WTC11 (cell line): ENCODE results near the gene DPP7. TPM values are rescaled to one million over a fixed set of nuclear protein-coding genes. Genes with fewer than 3 reads are reported as not detected.
"Not testable (repeated sequence)": the region's sequence is repeated elsewhere in the genome, so short reads cannot be mapped to it uniquely, and the experiment has no call there.

Experiments
- ATAC-seq: fragments of 200-7000 bp; cut with Tn5 transposase; 2 replicates; pipeline ENCODE4 v1.10.0; 2021; ENCODE audit warnings: mild to moderate bottlenecking, moderate library complexity
- CTCF ChIA-PET: fragments of 300-600 bp; sonication (Branson Sonifier 250); formaldehyde crosslinking; loops from one replicate; lab custom pipeline; 2021; ENCODE audit warnings: antibody characterized with exemption; lab: Charles Lee
- POLR2A ChIA-PET: fragments of 350-600 bp; sonication (Branson Sonifier 250); formaldehyde crosslinking; loops from one replicate; lab custom pipeline; 2021; ENCODE audit warnings: antibody characterized with exemption; lab: Charles Lee
- DNase-seq: peaks from one replicate; pipeline ENCODE4 v3.0.0; 2021; ENCODE audit warnings: low spot score
- H3K27ac Mint-ChIP-seq: 2 replicates; pipeline ENCODE4 v1.8.0; 2021; ENCODE audit warnings: mixed read lengths
- H3K27me3 Mint-ChIP-seq: 2 replicates; pipeline ENCODE4 v1.8.0; 2021; ENCODE audit warnings: low read depth, mild to moderate bottlenecking, moderate library complexity, mixed read lengths
- H3K36me3 Mint-ChIP-seq: 2 replicates; pipeline ENCODE4 v1.8.0; 2021; ENCODE audit warnings: mixed read lengths
- H3K4me1 Mint-ChIP-seq: 2 replicates; pipeline ENCODE4 v1.8.0; 2022; ENCODE audit warnings: mixed read lengths
- H3K4me3 Mint-ChIP-seq: 2 replicates; pipeline ENCODE4 v1.8.0; 2021; ENCODE audit warnings: mild to moderate bottlenecking, moderate library complexity, mixed read lengths
- H3K9me3 Mint-ChIP-seq: 2 replicates; pipeline ENCODE4 v1.8.0; 2021; ENCODE audit warnings: mixed read lengths
- FOXP1 ChIP-seq: sonication (generic); formaldehyde crosslinking; IDR thresholded peaks from 2 replicates; pipeline ENCODE4 v1.8.0; 2022; ENCODE audit warnings: missing genetic modification reagents, mild to moderate bottlenecking, moderate library complexity, borderline replicate concordance
- HMGA2 ChIP-seq: fragments of 250-450 bp; sonication (Bioruptor Pico); IDR thresholded peaks from 2 replicates; pipeline ENCODE4 v1.4.0; 2021; ENCODE audit warnings: mild to moderate bottlenecking, moderate library complexity
- IRF2 ChIP-seq: sonication (generic); formaldehyde crosslinking; IDR thresholded peaks from 2 replicates; pipeline ENCODE4 v1.8.0; 2022; ENCODE audit warnings: low read depth, missing genetic modification reagents, borderline replicate concordance
- JUN ChIP-seq: sonication (generic); formaldehyde crosslinking; IDR thresholded peaks from 2 replicates; pipeline ENCODE4 v1.8.0; 2023; ENCODE audit warnings: mild to moderate bottlenecking, missing genetic modification reagents
- NFYB ChIP-seq: sonication (generic); formaldehyde crosslinking; conservative IDR thresholded peaks from 2 replicates; pipeline ENCODE4 v1.8.0; 2022; ENCODE audit warnings: low read depth, missing genetic modification reagents
- ZNF138 ChIP-seq: sonication (generic); formaldehyde crosslinking; conservative IDR thresholded peaks from 2 replicates; pipeline ENCODE4 v1.8.1; 2022; ENCODE audit warnings: mild to moderate bottlenecking, moderate library complexity, missing genetic modification reagents
- ZNF423 ChIP-seq: fragments of 250-450 bp; sonication (Bioruptor Pico); IDR thresholded peaks from 2 replicates; pipeline ENCODE4 v2.1.2; 2022; ENCODE audit warnings: mild to moderate bottlenecking, moderate library complexity
- ZNF671 ChIP-seq: fragments of 250-450 bp; sonication (Bioruptor Pico); IDR thresholded peaks from 2 replicates; pipeline ENCODE4 v1.8.0; 2021; ENCODE audit warnings: mild to moderate bottlenecking
- total RNA-seq: library from RNA; stranded (reverse); gene quantifications from 3 replicates; pipeline ENCODE4 v1.2.3, GENCODE V29; 2021
- TF ChIP-seq, protein P1 (sequence below): sonication (generic); formaldehyde crosslinking; conservative IDR thresholded peaks from 2 replicates; pipeline ENCODE4 v1.8.1; 2023; ENCODE audit warnings: mild to moderate bottlenecking, low read depth, missing genetic modification reagents, moderate library complexity
- TF ChIP-seq, protein P2 (sequence below): sonication (generic); formaldehyde crosslinking; IDR thresholded peaks from 2 replicates; pipeline ENCODE4 v1.8.0; 2022; ENCODE audit warnings: mild to moderate bottlenecking, missing genetic modification reagents
- TF ChIP-seq, protein P3 (sequence below): fragments of 250-450 bp; sonication (Bioruptor Pico); IDR thresholded peaks from 2 replicates; pipeline ENCODE4 v1.9.0; 2021; ENCODE audit warnings: mild to moderate bottlenecking, borderline replicate concordance

Gene DPP7
- total RNA-seq, 1 experiment from 2014 or later: 38.9 TPM

DNA sequence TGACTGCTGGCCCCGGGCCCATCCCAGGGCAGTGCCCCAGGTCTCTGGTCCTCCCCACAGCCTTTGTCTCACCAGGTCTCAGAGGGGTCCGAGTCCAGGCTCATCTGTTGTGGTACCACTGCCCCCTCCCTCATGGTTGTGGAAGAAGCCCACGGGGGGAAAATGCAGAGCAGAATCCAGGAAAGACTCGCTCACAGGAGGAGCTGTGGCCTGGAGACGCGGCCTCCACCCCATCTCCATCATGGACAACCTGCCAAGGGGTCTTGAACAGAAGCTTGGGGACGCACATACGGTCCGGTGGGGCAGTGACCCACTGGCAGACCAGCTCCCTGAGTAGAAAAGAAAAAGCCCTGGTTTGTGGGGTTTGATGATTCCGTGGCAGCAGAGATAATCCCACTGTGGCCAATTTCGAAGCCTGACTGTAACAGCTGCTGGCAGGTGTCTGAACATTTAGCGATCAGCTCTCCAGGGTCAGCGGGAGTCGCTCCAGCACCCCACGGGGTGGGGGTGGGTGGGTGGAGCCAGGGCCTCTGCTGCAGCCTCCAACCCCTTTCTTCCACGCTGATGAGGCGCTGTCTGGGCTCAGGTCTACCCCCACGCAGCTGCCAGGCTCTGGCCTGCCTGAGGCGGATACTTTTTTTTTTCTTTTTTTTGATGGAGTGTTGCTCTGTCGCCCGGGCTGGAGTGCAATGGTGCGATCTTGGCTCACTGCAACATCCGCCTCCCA is 22.5 kb upstream of the DPP7 start:
- TF ChIP-seq JUN (CRISPR knock-in tag) (no peak), IRF2 (CRISPR knock-in tag) (no peak), ZNF423 (no peak), HMGA2 (no peak), ZNF671 (CRISPR knock-in tag) (no peak), ZNF138 (CRISPR knock-in tag) (no peak)
- TF ChIP-seq, protein P1, sequence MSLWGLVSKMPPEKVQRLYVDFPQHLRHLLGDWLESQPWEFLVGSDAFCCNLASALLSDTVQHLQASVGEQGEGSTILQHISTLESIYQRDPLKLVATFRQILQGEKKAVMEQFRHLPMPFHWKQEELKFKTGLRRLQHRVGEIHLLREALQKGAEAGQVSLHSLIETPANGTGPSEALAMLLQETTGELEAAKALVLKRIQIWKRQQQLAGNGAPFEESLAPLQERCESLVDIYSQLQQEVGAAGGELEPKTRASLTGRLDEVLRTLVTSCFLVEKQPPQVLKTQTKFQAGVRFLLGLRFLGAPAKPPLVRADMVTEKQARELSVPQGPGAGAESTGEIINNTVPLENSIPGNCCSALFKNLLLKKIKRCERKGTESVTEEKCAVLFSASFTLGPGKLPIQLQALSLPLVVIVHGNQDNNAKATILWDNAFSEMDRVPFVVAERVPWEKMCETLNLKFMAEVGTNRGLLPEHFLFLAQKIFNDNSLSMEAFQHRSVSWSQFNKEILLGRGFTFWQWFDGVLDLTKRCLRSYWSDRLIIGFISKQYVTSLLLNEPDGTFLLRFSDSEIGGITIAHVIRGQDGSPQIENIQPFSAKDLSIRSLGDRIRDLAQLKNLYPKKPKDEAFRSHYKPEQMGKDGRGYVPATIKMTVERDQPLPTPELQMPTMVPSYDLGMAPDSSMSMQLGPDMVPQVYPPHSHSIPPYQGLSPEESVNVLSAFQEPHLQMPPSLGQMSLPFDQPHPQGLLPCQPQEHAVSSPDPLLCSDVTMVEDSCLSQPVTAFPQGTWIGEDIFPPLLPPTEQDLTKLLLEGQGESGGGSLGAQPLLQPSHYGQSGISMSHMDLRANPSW (CRISPR knock-in tag): no peak
- TF ChIP-seq, protein P2, sequence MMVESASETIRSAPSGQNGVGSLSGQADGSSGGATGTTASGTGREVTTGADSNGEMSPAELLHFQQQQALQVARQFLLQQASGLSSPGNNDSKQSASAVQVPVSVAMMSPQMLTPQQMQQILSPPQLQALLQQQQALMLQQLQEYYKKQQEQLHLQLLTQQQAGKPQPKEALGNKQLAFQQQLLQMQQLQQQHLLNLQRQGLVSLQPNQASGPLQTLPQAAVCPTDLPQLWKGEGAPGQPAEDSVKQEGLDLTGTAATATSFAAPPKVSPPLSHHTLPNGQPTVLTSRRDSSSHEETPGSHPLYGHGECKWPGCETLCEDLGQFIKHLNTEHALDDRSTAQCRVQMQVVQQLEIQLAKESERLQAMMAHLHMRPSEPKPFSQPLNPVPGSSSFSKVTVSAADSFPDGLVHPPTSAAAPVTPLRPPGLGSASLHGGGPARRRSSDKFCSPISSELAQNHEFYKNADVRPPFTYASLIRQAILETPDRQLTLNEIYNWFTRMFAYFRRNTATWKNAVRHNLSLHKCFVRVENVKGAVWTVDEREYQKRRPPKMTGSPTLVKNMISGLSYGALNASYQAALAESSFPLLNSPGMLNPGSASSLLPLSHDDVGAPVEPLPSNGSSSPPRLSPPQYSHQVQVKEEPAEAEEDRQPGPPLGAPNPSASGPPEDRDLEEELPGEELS (CRISPR knock-in tag): no peak
- TF ChIP-seq, protein P3, sequence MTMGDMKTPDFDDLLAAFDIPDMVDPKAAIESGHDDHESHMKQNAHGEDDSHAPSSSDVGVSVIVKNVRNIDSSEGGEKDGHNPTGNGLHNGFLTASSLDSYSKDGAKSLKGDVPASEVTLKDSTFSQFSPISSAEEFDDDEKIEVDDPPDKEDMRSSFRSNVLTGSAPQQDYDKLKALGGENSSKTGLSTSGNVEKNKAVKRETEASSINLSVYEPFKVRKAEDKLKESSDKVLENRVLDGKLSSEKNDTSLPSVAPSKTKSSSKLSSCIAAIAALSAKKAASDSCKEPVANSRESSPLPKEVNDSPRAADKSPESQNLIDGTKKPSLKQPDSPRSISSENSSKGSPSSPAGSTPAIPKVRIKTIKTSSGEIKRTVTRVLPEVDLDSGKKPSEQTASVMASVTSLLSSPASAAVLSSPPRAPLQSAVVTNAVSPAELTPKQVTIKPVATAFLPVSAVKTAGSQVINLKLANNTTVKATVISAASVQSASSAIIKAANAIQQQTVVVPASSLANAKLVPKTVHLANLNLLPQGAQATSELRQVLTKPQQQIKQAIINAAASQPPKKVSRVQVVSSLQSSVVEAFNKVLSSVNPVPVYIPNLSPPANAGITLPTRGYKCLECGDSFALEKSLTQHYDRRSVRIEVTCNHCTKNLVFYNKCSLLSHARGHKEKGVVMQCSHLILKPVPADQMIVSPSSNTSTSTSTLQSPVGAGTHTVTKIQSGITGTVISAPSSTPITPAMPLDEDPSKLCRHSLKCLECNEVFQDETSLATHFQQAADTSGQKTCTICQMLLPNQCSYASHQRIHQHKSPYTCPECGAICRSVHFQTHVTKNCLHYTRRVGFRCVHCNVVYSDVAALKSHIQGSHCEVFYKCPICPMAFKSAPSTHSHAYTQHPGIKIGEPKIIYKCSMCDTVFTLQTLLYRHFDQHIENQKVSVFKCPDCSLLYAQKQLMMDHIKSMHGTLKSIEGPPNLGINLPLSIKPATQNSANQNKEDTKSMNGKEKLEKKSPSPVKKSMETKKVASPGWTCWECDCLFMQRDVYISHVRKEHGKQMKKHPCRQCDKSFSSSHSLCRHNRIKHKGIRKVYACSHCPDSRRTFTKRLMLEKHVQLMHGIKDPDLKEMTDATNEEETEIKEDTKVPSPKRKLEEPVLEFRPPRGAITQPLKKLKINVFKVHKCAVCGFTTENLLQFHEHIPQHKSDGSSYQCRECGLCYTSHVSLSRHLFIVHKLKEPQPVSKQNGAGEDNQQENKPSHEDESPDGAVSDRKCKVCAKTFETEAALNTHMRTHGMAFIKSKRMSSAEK: no peak
- POLR2A ChIA-PET: interaction anchor here (1.5 kb wide), 1 partner anchor 104 kb away, joined by 4 read pairs; no protein-coding TSS in a partner anchor
- H3K4me3 Mint-ChIP-seq: no peak overlapping the region
- no peak overlapping the region for H3K27ac Mint-ChIP-seq
- CTCF ChIA-PET: interaction anchor here (0.8 to 2.9 kb wide), 12 partner anchors 7 to 108 kb away, joined by 3 to 17 read pairs (median 4); partner anchors contain the start of genes LRRC26, MAN1B1, NPDC1 and TUBB4B
- peaks cover 72% of the 10 kb centered on the region for H3K27me3 Mint-ChIP-seq
- H3K36me3 Mint-ChIP-seq: no peaks in the 10 kb centered on the region
- DNase-seq: no peak
- no peaks in the 10 kb centered on the region for H3K9me3 Mint-ChIP-seq
- peaks cover 6% of the 10 kb centered on the region; the same call in 1 of the 2 replicates for H3K4me1 Mint-ChIP-seq
- ATAC-seq: no peak

DNA sequence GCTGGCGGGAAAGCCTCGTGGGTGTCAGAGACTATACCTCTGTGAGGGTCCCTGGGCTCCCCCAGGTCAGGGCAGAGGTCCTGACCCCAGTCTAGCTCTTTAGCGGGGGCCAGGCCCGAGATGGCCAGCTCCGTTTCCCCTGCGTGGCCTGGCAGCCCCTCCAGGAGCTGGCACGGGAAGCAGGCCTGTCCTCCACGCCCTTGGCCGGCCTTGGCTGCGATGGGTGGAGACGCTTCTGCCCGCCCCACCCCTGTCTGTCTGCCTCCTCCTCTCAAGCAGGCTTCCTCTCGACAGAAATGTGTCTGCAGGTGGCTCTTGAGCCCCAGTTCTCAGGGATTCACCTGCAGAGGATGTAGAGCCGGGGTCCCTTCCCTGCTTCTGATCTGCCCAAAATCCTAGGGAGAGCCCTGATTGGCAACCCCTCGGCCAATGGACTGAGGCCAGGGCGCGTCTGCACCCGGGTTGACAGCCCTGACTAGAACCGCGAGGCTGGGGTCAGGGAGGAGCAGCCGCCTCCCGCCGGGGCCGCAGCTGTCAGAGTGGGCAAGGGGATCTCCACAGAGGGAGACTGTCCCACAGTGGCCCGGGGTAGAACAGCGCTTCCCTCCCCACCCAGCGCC is 21.8 kb upstream of the DPP7 start:
- ChIA-PET CTCF (interaction anchor here (0.9 to 2.9 kb wide), 8 partner anchors 18 to 107 kb away, joined by 3 to 14 read pairs (median 4); partner anchors contain the start of genes LRRC26 and NPDC1), POLR2A (no interaction called here)
- Mint-ChIP-seq H3K4me1 (peaks cover 6% of the 10 kb centered on the region; the same call in 1 of the 2 replicates), H3K9me3 (no peaks in the 10 kb centered on the region), H3K4me3 (no peak overlapping the region), H3K36me3 (no peaks in the 10 kb centered on the region), H3K27me3 (peaks cover 65% of the 10 kb centered on the region), H3K27ac (no peak overlapping the region)
- ATAC-seq: peak; percentile 54
- TF ChIP-seq NFYB (CRISPR knock-in tag): no peak
- peak; percentile 52; the same call in 1 of the 2 replicates for TF ChIP-seq FOXP1
- no peak for TF ChIP-seq JUN (CRISPR knock-in tag)
- no peak for DNase-seq

DNA sequence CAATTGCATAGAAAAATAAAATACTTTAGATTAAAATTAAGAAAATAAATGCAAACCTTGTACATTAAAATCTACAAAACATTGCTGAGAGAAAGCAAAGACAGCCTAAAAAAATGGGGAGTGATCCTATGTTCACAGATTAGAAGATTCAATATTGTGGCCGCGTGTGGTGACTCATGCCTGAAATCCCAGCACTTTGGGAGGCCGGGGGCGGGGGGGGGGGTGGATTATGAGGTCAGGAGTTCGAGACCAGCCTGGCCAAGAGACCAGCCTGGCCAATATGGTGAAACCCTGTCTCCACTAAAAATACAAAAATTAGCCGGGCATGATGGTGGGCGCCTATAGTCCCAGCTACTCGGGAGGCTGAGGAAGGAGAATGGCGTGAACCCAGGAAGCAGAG is 20.6 kb upstream of the DPP7 start:
- H3K27ac Mint-ChIP-seq, DNase-seq, H3K9me3 Mint-ChIP-seq, H3K4me1 Mint-ChIP-seq, ATAC-seq, H3K4me3 Mint-ChIP-seq, H3K36me3 Mint-ChIP-seq: not testable (repeated sequence)
- peaks cover 64% of the 10 kb centered on the region for H3K27me3 Mint-ChIP-seq
- ChIA-PET POLR2A (interaction anchor here (0.6 kb wide), 1 partner anchor 14 kb away, joined by 4 read pairs; no protein-coding TSS in a partner anchor), CTCF (interaction anchor here (1.0 to 1.8 kb wide), 3 partner anchors 100 to 106 kb away, joined by 4 to 7 read pairs (median 4); no protein-coding TSS in a partner anchor)
